Neural cell (in vitro differentiated cells): Measurements from ENCODE around the gene PHACTR2. TPM values are rescaled to one million over a fixed set of nuclear protein-coding genes. Genes with fewer than 3 reads are reported as not detected.

Experiments used
- H2AFZ ChIP-seq: fragments of 200-600, 300-800 bp; sonication (generic), shearing (Covaris generic); 2 replicates; pipeline ENCODE4 v1.6.0; 2014; ENCODE audit warnings: low read depth, mild to moderate bottlenecking, antibody characterized with exemption, low read length, moderate library complexity
- H3F3A ChIP-seq: fragments of 200-600 bp; shearing (Covaris generic); 2 replicates; pipeline ENCODE4 v1.6.1; 2016; ENCODE audit warnings: mild to moderate bottlenecking, moderate library complexity, mixed read lengths, antibody characterized with exemption, low read length; ENCODE audit not compliant: insufficient read depth, poor library complexity, severe bottlenecking
- H3K27ac ChIP-seq: fragments of 200-600, 300-800 bp; sonication (generic), shearing (Covaris generic); 2 replicates; pipeline ENCODE4 v1.5.1; 2014; ENCODE audit warnings: mild to moderate bottlenecking, low read length, moderate library complexity
- H3K27me3 ChIP-seq: fragments of 300-800, 200-600 bp; sonication (generic), shearing (Covaris generic); 2 replicates; pipeline ENCODE4 v1.6.0; 2014; ENCODE audit warnings: mild to moderate bottlenecking, low read depth, low read length, moderate library complexity; ENCODE audit not compliant: insufficient read depth
- H3K36me3 ChIP-seq: fragments of 300-800, 200-600 bp; sonication (generic), shearing (Covaris generic); 2 replicates; pipeline ENCODE4 v1.5.1; 2014; ENCODE audit warnings: mild to moderate bottlenecking, antibody characterized with exemption, low read length, moderate library complexity; ENCODE audit not compliant: insufficient read depth
- H3K4me2 ChIP-seq: fragments of 300-800, 200-600 bp; sonication (generic), shearing (Covaris generic); 2 replicates; pipeline ENCODE4 v1.6.0; 2014; ENCODE audit warnings: mild to moderate bottlenecking, low read length
- H3K4me3 ChIP-seq: fragments of 300-800, 200-600 bp; sonication (generic), shearing (Covaris generic); 2 replicates; pipeline ENCODE4 v1.5.1; 2014; ENCODE audit warnings: mild to moderate bottlenecking, low read length, moderate library complexity
- H3K79me2 ChIP-seq: fragments of 200-600 bp; shearing (Covaris generic); replicated peaks from 2 replicates; pipeline ENCODE4 v1.6.0; 2014; ENCODE audit warnings: mild to moderate bottlenecking, low read length, moderate library complexity; ENCODE audit not compliant: insufficient read depth
- H3K9ac ChIP-seq: fragments of 300-800, 200-600 bp; sonication (generic), shearing (Covaris generic); 2 replicates; pipeline ENCODE4 v1.6.1; 2016; ENCODE audit warnings: mild to moderate bottlenecking, low read length, mixed read lengths
- H3K9me2 ChIP-seq: fragments of 200-600 bp; shearing (Covaris generic); 2 replicates; pipeline ENCODE4 v1.6.1; 2016; ENCODE audit warnings: mild to moderate bottlenecking, low read length, mixed read lengths; ENCODE audit not compliant: insufficient read depth
- H3K9me3 ChIP-seq: fragments of 200-600, 300-800 bp; sonication (generic), shearing (Covaris generic); 2 replicates; pipeline ENCODE4 v1.6.1; 2016; ENCODE audit warnings: mild to moderate bottlenecking, mixed run types, low read length, moderate library complexity, mixed read lengths
- H4K20me1 ChIP-seq: fragments of 200-600 bp; shearing (Covaris generic); 2 replicates; pipeline ENCODE4 v1.6.1; 2016; ENCODE audit warnings: mild to moderate bottlenecking, mixed run types; ENCODE audit not compliant: insufficient read depth
- EP300 ChIP-seq: fragments of 450-650 bp; conservative IDR thresholded peaks from 2 replicates; pipeline ENCODE4 v1.6.1; 2014; ENCODE audit warnings: antibody characterized with exemption, mild to moderate bottlenecking, moderate library complexity; ENCODE audit not compliant: poor library complexity, severe bottlenecking
- EZH2 ChIP-seq: fragments of 200-600, 300-800 bp; shearing (Covaris generic), sonication (generic); IDR thresholded peaks from 2 replicates; pipeline ENCODE4 v1.6.1; 2014; ENCODE audit warnings: antibody characterized with exemption, low read length, borderline replicate concordance, mild to moderate bottlenecking; ENCODE audit not compliant: insufficient read depth, poor library complexity, severe bottlenecking
- MXI1 ChIP-seq: fragments of 450-650 bp; conservative IDR thresholded peaks from 2 replicates; pipeline ENCODE4 v1.6.1; 2014; ENCODE audit warnings: antibody characterized with exemption, mild to moderate bottlenecking; ENCODE audit not compliant: poor library complexity, severe bottlenecking
- POLR2AphosphoS5 ChIP-seq: IDR thresholded peaks from 2 replicates; pipeline ENCODE4 v1.6.1; 2012
- RAD21 ChIP-seq: fragments of 450-650 bp; conservative IDR thresholded peaks from 2 replicates; pipeline ENCODE4 v1.6.1; 2014; ENCODE audit warnings: antibody characterized with exemption, mild to moderate bottlenecking, moderate library complexity
- SMC3 ChIP-seq: fragments of 450-650 bp; conservative IDR thresholded peaks from 2 replicates; pipeline ENCODE4 v1.6.1; 2014; ENCODE audit warnings: antibody characterized with exemption, mild to moderate bottlenecking, moderate library complexity; ENCODE audit not compliant: poor library complexity
- TAF1 ChIP-seq: IDR thresholded peaks from 2 replicates; pipeline ENCODE4 v1.6.1; 2012; ENCODE audit warnings: low read depth
- polyA plus RNA-seq: library from polyadenylated mRNA; depleted of rRNA; stranded (reverse); fragments of >200 nt; gene quantifications from 2 replicates; pipeline ENCODE4 v1.2.3, GENCODE V29; 2014
- TF ChIP-seq, protein P1 (sequence below): IDR thresholded peaks from 2 replicates; pipeline ENCODE4 v1.6.1; 2012; ENCODE audit warnings: borderline replicate concordance
- TF ChIP-seq, protein P2 (sequence below): fragments of 450-650 bp; IDR thresholded peaks from 2 replicates; pipeline ENCODE4 v1.5.1; 2014; ENCODE audit warnings: antibody characterized with exemption, mild to moderate bottlenecking, moderate library complexity; ENCODE audit not compliant: poor library complexity, severe bottlenecking

The PHACTR2 gene
- polyA plus RNA-seq, 1 donor from 2014 or later, result 2.8 TPM

DNA sequence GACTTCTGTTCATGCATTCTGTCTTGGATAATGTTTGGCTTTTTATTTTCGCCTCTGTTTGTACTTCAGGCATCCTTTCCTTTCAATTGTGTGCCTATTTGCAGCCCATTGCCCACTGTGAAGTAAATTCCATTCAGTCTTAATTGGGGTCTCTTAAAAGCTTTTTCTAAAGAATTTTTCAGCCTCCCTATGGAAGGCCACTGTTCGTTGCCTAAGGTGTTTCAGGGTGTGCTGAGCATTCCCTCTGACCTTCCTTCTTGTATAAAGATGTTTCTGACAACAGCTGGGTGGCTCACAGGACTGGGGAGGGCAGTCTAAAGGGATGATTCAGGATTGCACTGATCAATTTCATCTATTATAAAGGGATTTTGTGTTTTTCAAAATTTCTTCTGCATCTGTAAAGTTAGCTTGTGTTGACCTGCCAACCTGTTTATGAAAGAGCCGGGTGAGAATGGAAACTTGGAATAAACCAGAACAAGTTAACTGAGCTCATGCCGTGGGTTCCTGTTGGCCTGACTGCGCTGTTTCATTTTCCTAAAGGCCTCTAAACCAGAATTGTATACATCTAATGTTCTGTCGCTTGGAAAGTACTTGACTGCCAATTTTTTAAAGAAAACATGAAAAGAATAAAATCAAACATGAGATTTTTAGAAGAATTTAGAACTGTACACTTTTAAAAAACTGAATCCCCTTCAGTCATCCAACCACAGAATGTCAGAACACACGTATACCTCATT, 14.3 kb downstream of the PHACTR2 start:
- TF ChIP-seq TAF1 (no peak), POLR2AphosphoS5 (no peak), MXI1 (no peak), SMC3 (no peak)
- TF ChIP-seq, protein P1, sequence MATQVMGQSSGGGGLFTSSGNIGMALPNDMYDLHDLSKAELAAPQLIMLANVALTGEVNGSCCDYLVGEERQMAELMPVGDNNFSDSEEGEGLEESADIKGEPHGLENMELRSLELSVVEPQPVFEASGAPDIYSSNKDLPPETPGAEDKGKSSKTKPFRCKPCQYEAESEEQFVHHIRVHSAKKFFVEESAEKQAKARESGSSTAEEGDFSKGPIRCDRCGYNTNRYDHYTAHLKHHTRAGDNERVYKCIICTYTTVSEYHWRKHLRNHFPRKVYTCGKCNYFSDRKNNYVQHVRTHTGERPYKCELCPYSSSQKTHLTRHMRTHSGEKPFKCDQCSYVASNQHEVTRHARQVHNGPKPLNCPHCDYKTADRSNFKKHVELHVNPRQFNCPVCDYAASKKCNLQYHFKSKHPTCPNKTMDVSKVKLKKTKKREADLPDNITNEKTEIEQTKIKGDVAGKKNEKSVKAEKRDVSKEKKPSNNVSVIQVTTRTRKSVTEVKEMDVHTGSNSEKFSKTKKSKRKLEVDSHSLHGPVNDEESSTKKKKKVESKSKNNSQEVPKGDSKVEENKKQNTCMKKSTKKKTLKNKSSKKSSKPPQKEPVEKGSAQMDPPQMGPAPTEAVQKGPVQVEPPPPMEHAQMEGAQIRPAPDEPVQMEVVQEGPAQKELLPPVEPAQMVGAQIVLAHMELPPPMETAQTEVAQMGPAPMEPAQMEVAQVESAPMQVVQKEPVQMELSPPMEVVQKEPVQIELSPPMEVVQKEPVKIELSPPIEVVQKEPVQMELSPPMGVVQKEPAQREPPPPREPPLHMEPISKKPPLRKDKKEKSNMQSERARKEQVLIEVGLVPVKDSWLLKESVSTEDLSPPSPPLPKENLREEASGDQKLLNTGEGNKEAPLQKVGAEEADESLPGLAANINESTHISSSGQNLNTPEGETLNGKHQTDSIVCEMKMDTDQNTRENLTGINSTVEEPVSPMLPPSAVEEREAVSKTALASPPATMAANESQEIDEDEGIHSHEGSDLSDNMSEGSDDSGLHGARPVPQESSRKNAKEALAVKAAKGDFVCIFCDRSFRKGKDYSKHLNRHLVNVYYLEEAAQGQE, result no peak
- no peak overlapping the region for H3K27ac ChIP-seq
- no peaks in the 10 kb centered on the region for H3K27me3 ChIP-seq
- H3K9me3 ChIP-seq, result no peaks in the 10 kb centered on the region
- no peak overlapping the region for H3K4me3 ChIP-seq
- no peaks in the 10 kb centered on the region for H3K79me2 ChIP-seq
- H3K4me2 ChIP-seq, result no peak overlapping the region
- no peak overlapping the region for H2AFZ ChIP-seq
- no peaks in the 10 kb centered on the region for H3K36me3 ChIP-seq
- H3F3A ChIP-seq, result no peaks in the 10 kb centered on the region
- H3K9ac ChIP-seq, result no peak overlapping the region
- no peaks in the 10 kb centered on the region for H4K20me1 ChIP-seq
- H3K9me2 ChIP-seq, result no peaks in the 10 kb centered on the region

DNA sequence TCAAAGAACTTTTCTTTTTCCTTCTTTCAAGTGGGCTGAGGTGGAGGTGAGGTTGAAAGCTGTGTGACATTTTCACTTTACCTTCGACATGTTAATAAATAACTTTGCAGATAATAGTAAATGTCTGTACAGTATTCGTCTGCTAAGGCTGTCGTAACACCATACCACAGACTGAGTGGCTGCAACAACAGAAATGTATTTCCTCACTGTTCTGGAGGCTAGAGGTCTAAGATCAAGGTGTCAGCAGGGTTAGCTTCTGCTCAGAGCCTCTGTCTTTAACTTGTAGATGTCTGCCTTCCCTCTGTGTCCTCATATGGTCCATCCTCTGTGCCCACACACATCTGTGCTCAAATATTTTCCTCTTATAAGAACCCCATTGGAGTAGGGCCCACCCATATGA, 14.9 kb downstream of the PHACTR2 start:
- Histone ChIP-seq H3K27ac (no peak overlapping the region), H3K4me3 (no peak overlapping the region), H3K9ac (no peak overlapping the region), H2AFZ (no peak overlapping the region), H3K4me2 (no peak overlapping the region), H3K9me3 (no peaks in the 10 kb centered on the region), H3K9me2 (no peaks in the 10 kb centered on the region), H4K20me1 (no peaks in the 10 kb centered on the region), H3K36me3 (no peaks in the 10 kb centered on the region), H3K27me3 (no peaks in the 10 kb centered on the region), H3F3A (no peaks in the 10 kb centered on the region), H3K79me2 (no peaks in the 10 kb centered on the region)
- no peak for TF ChIP-seq RAD21
- TF ChIP-seq, protein P1, result no peak
- no peak for TF ChIP-seq EZH2
- TF ChIP-seq, protein P2, sequence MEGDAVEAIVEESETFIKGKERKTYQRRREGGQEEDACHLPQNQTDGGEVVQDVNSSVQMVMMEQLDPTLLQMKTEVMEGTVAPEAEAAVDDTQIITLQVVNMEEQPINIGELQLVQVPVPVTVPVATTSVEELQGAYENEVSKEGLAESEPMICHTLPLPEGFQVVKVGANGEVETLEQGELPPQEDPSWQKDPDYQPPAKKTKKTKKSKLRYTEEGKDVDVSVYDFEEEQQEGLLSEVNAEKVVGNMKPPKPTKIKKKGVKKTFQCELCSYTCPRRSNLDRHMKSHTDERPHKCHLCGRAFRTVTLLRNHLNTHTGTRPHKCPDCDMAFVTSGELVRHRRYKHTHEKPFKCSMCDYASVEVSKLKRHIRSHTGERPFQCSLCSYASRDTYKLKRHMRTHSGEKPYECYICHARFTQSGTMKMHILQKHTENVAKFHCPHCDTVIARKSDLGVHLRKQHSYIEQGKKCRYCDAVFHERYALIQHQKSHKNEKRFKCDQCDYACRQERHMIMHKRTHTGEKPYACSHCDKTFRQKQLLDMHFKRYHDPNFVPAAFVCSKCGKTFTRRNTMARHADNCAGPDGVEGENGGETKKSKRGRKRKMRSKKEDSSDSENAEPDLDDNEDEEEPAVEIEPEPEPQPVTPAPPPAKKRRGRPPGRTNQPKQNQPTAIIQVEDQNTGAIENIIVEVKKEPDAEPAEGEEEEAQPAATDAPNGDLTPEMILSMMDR, result no peak
- no peak for TF ChIP-seq EP300
- no peak for TF ChIP-seq TAF1
- TF ChIP-seq MXI1, result no peak
- TF ChIP-seq POLR2AphosphoS5, result no peak
